Activated T-cell treated with anti-CD3 and anti-CD28 coated beads, Interleukin-2, amount 50 U/mL, for 72 hours (primary cell): ENCODE results near the gene SP140L. TPM values are rescaled to one million over a fixed set of nuclear protein-coding genes. Genes with fewer than 3 reads are reported as not detected.
A peak's percentile ranks its signal among the peaks of the same experiment; 100 is the strongest.
"Not testable (repeated sequence)": the region's sequence is repeated elsewhere in the genome, so short reads cannot be mapped to it uniquely, and the experiment has no call there.

Experiments used
- ATAC-seq, 2 donors: fragments of 150-1000 bp; cut with Tn5 transposase; replicated peaks in 1 of 2; 2 replicates each; pipeline ENCODE4 v1.10.0; 2021; ENCODE audit warnings: moderate library complexity in 2 of 2, mild to moderate bottlenecking in 1 of 2
- DNase-seq, 2 donors: peaks; one replicate each; pipeline ENCODE4 v3.0.0; 2021 to 2022; ENCODE audit warnings: mixed read lengths in 1 of 2
- H3K27ac Mint-ChIP-seq: one replicate; pipeline ENCODE4 v1.8.0; 2022; ENCODE audit warnings: mild to moderate bottlenecking, moderate library complexity, mixed read lengths
- H3K27me3 Mint-ChIP-seq: one replicate; pipeline ENCODE4 v1.8.0; 2022; ENCODE audit warnings: low read depth, mixed read lengths
- H3K36me3 Mint-ChIP-seq, 2 donors: one replicate each; pipeline ENCODE4 v1.8.0; 2022; ENCODE audit warnings: mixed read lengths in 2 of 2, mild to moderate bottlenecking in 1 of 2; ENCODE audit not compliant: insufficient read depth in 2 of 2
- H3K4me1 Mint-ChIP-seq: one replicate; pipeline ENCODE4 v1.8.0; 2022; ENCODE audit warnings: low read depth, mixed read lengths
- H3K4me3 Mint-ChIP-seq, 2 donors: one replicate each; pipeline ENCODE4 v1.8.0; 2022; ENCODE audit warnings: mild to moderate bottlenecking in 2 of 2, mixed read lengths in 2 of 2, moderate library complexity in 2 of 2
- H3K9me3 Mint-ChIP-seq, 2 donors: one replicate each; pipeline ENCODE4 v1.8.0; 2022; ENCODE audit warnings: mixed read lengths in 2 of 2
- total RNA-seq, 2 donors: library from RNA; stranded (reverse); gene quantifications; one replicate each; pipeline ENCODE4 v1.2.3, GENCODE V29; 2022

Gene SP140L
- total RNA-seq, 2 donors from 2014 or later: 59.9 to 63.0 TPM

DNA sequence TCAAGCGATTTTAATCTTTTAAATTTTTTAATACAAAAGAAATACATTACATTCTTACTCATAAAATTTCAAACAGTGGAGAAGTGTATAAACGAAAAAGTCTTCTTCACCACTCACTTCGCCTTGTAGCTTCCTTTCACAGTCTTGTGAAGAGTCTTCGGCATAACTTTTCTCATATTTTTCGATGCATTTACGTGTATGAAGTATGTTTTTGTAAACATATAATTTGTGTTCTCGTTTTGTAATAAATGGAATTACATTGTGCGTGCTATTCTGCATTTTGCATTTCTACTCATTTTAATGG is 1.1 kb downstream of the SP140L start:
- Mint-ChIP-seq H3K4me1 (peaks cover 80% of the 10 kb centered on the region), H3K36me3 (peaks cover 12 to 14% of the 10 kb centered on the region in 2 donors), H3K9me3 (no peaks in the 10 kb centered on the region), H3K27me3 (no peaks in the 10 kb centered on the region), H3K4me3 (peak overlapping the region; percentile 96 to 100), H3K27ac (peak overlapping the region; percentile 85)
- no peak for ATAC-seq
- no peak for DNase-seq

DNA sequence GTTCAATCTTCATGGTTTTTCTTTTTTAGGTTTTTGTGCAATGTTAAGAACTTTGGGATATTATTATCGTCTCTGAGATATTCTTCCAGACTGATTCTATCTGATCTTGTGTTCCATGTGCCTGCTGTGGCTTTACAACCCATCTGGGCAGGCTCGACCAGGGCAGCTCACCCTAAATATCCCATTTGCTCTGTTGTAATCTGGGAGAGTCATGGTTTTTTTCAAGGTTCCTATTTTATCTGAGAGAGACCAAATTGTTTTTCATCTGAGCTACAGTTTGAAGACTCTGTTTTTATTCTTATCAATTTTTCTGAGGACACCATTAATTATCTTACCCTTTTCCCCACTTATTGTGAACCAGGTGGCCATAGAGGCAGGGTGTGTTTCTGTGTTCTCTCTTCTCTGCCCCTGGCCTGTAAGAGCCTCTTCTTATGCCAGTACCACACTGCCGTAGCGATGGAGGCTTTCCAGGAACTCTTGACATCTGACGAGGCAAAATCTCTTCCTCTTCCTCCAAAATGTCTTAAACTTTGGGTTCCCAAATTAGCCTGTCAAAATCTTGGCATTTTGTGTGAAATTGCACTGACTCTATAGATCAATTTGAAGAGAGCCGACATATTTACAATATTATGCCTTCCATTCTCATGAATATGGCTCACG is 3.1 kb downstream of the SP140L start:
- Mint-ChIP-seq H3K4me3 (peak overlapping the region; percentile 96 to 100), H3K36me3 (peaks cover 22 to 27% of the 10 kb centered on the region in 2 donors), H3K27me3 (no peaks in the 10 kb centered on the region), H3K4me1 (peaks cover 87% of the 10 kb centered on the region), H3K9me3 (no peaks in the 10 kb centered on the region), H3K27ac (peak overlapping the region; percentile 61)
- DNase-seq: no peak
- ATAC-seq: no peak

DNA sequence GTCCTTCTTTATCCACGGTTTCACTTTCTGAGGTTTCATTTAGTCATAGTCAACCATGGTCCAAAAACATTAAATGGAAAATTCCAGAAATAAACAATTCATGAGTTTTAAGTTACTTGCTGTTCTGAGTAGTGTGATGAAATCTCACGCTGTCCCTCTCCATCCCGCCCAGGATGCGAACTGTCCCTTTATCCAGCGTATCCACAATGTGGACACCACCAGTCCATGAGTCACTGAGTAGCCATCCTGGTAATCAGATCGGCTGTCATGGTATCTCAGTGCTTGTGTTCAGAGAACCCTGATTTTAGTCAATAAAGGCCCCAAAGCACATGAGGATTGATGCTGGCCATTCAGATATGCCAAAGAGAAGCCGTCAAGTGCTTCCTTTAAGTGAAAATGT is 3.7 kb downstream of the SP140L start:
- Mint-ChIP-seq H3K27me3 (no peaks in the 10 kb centered on the region), H3K36me3 (peaks cover 24 to 33% of the 10 kb centered on the region in 2 donors), H3K4me1 (peaks cover 87% of the 10 kb centered on the region), H3K4me3 (peak overlapping the region; percentile 96 to 100), H3K27ac (peak overlapping the region; percentile 61), H3K9me3 (no peaks in the 10 kb centered on the region)
- no peak for DNase-seq
- no peak for ATAC-seq

DNA sequence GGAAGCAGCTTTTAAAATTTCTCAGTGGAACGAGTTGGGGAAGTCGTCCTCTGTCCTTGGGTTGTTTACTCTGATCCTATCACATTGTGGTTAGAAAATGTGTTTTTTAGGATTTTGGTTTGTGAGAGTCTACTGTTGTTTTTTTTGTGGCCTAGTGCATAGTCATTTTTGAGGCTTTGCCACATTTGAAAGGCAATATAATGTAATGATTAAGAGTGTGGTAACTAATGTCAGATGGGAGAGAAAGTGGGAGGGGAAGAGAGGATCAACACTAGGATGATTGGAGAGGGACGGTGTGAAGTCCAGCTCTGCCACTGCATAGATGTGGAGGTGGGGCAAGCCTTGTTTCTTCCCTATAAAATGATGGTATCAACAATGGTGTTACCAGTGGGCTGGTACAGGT is 8.5 kb downstream of the SP140L start:
- peak; percentile 74 to 79 for ATAC-seq

DNA sequence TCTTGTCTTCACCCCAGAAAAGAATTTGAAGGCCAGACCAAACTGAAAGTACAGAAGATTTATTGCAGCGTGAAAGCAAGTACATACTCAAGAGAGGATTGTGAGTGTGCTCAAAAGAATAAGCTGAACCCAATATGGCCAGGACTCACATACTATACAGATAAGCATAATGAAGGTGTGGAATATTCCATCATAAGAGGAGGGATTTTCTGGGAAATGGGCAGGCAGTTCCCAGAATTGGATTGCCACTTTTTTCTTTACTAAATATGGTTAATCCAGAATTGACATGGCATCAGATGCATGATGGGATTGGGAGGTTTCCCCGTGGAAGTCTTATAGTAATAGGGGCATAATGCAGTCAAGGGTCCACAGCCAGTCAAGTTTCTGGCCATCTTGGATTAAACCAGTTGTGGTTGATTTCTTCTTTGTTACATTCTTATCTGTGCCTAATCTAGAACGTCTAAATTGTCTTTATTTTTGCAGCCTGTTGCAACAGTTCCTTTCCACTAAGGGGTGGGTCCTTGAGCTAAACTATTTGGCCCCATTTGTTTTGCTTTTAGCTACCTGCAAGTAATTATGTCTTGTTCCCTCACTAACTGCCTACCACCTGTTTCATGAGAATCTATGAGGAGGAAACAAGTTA is 9.0 kb downstream of the SP140L start:
- Mint-ChIP-seq H3K4me3 (peak overlapping the region; percentile 70 to 85), H3K4me1 (peaks cover 55% of the 10 kb centered on the region), H3K9me3 (peaks cover 0 to 1% of the 10 kb centered on the region in 2 donors), H3K36me3 (peaks cover 25 to 47% of the 10 kb centered on the region in 2 donors), H3K27me3 (no peaks in the 10 kb centered on the region), H3K27ac (peak overlapping the region; percentile 96)
- ATAC-seq (peak; percentile 72 to 74), DNase-seq (no peak)

More for the DNA sequence above, 8.5 kb downstream of the SP140L start:
- Mint-ChIP-seq H3K27me3 (no peaks in the 10 kb centered on the region), H3K36me3 (peaks cover 25 to 47% of the 10 kb centered on the region in 2 donors), H3K4me1 (peaks cover 60% of the 10 kb centered on the region), H3K4me3 (peak overlapping the region; percentile 70 to 85), H3K9me3 (peaks cover 0 to 1% of the 10 kb centered on the region in 2 donors), H3K27ac (peak overlapping the region; percentile 96)
- no peak for DNase-seq

DNA sequence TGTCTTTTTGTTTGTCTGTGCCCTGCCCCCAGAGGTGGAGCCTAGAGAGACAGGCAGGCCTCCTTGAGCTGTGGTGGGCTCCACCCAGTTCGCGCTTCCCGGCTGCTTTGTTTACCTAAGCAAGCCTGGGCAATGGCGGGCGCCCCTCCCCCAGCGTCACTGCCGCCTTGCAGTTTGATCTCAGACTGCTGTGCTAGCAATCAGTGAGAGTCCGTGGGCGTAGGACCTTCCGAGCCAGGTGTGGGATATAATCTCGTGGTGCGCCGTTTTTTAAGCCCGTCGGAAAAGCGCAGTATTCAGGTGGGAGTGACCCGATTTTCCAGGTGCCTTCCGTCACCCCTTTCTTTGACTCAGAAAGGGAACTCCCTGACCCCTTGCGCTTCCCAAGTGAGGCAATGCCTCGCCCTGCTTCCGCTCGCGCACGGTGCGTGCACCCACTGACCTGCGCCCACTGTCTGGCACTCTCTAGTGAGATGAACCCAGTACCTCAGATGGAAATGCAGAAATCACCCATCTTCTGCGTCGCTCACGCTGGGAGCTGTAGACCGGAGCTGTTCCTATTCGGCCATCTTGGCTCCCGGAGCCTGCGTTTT is 15.0 kb downstream of the SP140L start:
- not testable (repeated sequence) for H3K27ac Mint-ChIP-seq, H3K4me3 Mint-ChIP-seq
- H3K9me3 Mint-ChIP-seq: peaks cover 15 to 23% of the 10 kb centered on the region in 2 donors

DNA sequence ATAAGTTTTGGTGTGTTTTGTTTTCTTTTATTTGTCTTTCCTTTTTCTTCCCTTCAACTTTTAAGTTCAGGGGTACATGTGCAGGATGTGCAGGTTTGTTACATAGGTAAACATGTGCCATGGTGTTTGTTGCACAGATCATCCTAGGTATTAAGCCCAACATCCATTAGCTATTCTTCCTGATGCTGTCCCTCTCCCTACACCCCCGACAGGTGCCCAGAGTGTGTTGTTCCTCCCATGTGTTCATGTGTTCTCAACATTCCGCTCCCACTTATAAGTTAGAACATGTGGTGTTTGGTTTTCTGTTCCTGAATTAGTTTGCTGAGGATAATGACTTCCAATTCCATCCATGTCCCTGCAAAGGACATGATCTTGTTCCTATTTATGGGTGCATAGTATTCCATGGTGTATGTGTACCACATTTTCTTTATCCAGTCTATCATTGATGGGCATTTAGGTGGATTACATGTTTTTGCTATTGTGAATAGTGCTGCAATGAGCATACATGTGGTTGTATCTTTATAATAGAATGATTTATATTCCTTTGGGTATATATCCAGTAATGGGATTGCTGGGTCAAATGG is 16.1 kb downstream of the SP140L start:
- ATAC-seq, H3K27ac Mint-ChIP-seq, H3K4me3 Mint-ChIP-seq, H3K27me3 Mint-ChIP-seq, DNase-seq: not testable (repeated sequence)
- Mint-ChIP-seq H3K9me3 (peaks cover 15 to 23% of the 10 kb centered on the region in 2 donors), H3K36me3 (peaks cover 37 to 47% of the 10 kb centered on the region in 2 donors), H3K4me1 (peaks cover 56% of the 10 kb centered on the region)

More for the DNA sequence above, 15.0 kb downstream of the SP140L start:
- not testable (repeated sequence) for H3K27me3 Mint-ChIP-seq, ATAC-seq, DNase-seq
- peaks cover 45% of the 10 kb centered on the region for H3K4me1 Mint-ChIP-seq
- peaks cover 33 to 50% of the 10 kb centered on the region in 2 donors for H3K36me3 Mint-ChIP-seq

DNA sequence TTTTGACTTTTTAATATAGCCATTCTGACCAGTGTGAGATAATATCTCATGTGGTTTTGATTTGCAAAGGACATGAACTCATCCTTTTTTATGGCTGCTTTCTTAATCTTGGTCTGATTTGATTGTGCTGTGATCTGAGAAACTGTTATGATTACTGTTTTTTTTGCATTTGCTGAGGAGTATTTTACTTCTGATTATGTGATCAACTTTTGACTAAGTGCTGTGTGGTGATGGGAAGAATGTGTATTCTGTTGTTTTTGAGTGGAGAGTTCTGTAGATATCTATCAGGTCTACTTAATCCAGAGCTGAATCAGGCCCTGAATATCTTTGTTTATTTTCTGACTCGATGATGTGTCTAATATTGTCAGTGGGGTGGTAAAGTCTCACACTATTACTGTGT is 16.8 kb downstream of the SP140L start:
- H3K27me3 Mint-ChIP-seq: no peaks in the 10 kb centered on the region
- DNase-seq (no peak), ATAC-seq (peak; percentile 45 to 62)
- peaks cover 62% of the 10 kb centered on the region for H3K4me1 Mint-ChIP-seq
- peaks cover 37 to 47% of the 10 kb centered on the region in 2 donors for H3K36me3 Mint-ChIP-seq
- peak overlapping the region; percentile 1 for H3K27ac Mint-ChIP-seq
- H3K4me3 Mint-ChIP-seq: peak overlapping the region in 1 of 2 donors; percentile 7
- peaks cover 15 to 23% of the 10 kb centered on the region in 2 donors for H3K9me3 Mint-ChIP-seq

DNA sequence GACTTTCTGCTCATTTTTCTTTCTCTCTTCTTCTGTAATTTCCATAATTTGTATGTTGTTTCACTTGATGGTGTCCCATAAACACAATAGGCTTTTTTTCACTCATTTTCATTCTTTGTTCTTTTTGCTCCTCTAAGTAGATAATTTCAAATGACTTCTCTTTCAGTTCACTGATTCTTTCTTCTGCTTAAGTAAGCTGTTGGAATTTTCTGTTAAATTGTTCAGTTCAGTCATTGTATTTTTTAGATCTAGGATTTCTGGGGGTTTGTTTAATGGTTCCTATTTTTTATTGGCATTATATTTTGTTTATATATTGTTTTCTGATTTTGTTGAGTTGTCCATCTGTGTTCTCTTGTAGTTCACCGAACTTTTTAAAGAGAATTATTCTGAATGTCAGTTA is 19.5 kb downstream of the SP140L start:
- no peak for DNase-seq
- H3K27ac Mint-ChIP-seq: peak overlapping the region; percentile 59
- ATAC-seq: no peak
- peak overlapping the region in 1 of 2 donors; percentile 51 for H3K4me3 Mint-ChIP-seq
- H3K4me1 Mint-ChIP-seq: peaks cover 84% of the 10 kb centered on the region
- H3K36me3 Mint-ChIP-seq: peaks cover 40 to 50% of the 10 kb centered on the region in 2 donors
- H3K9me3 Mint-ChIP-seq: peaks cover 15 to 23% of the 10 kb centered on the region in 2 donors
- H3K27me3 Mint-ChIP-seq: no peaks in the 10 kb centered on the region

DNA sequence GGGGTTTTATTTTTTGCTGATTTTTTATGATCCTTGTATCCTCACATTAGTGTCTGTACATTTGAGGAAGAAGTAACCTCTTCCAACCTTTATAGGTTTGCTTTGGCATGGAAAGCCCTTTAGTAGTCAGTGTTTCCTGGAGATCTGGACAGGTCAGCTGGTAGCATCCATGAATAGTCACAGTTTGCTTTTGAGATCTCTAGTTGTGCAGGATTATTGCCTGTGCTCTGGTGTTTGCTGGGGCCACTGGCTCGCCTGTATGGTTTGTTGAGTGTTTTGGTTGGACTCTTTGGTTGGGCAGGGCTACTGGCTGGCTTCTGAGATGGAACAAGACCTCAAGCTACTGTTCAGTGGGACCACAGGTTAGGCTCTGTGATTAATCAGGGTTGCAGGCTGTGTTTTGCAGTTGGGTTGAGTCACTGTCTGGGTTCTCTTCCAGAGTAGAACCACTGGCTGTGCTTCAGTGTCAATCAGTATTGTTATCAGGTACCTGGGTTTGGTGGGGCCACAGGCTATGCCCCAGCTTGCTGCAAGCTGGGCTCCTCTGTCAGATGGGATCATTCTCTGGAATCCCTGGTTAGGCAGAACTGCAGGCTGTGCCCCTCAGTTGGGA is 20.0 kb downstream of the SP140L start:
- H3K27me3 Mint-ChIP-seq: no peaks in the 10 kb centered on the region
- DNase-seq: peak; percentile 28 to 46
- peaks cover 40 to 54% of the 10 kb centered on the region in 2 donors for H3K36me3 Mint-ChIP-seq
- peaks cover 15 to 23% of the 10 kb centered on the region in 2 donors for H3K9me3 Mint-ChIP-seq
- H3K4me3 Mint-ChIP-seq: peak overlapping the region; percentile 68 to 90
- peak overlapping the region; percentile 47 for H3K27ac Mint-ChIP-seq
- peak; percentile 61 to 80 for ATAC-seq
- H3K4me1 Mint-ChIP-seq: peaks cover 85% of the 10 kb centered on the region

DNA sequence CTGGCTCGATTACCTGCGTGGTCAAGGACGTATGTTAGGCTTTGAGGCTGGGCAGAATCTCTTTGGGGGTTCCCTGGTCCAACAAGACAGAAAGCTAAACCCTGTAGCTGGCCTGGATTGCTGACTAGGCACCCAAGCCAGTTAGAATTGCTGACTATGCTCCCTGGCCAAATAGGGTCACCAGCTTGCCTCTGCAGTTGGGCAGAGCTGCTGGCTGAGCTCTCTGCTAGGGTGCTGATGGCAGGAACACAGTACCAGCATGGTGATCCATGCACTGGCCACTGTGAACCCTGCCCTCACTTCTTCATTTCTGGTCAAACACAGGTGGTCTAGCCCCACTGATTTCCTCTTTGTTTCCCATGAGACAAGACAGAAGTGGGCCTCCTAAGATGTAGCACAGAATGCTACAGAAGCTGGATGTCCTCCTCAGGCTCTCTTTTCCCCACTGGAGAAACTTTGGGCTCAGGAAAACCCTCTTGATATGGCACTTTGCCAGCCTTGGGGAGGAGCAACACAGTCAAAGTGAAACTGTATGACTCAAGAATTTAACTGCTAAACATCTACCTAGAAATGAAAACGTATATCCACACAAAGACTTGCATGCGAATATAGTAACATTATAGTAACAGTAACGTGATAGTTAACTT is 20.8 kb downstream of the SP140L start:
- peak; percentile 66 to 72 for ATAC-seq
- Mint-ChIP-seq H3K4me1 (peaks cover 79% of the 10 kb centered on the region), H3K27me3 (no peaks in the 10 kb centered on the region), H3K4me3 (peak overlapping the region; percentile 68 to 90), H3K9me3 (peaks cover 17 to 24% of the 10 kb centered on the region in 2 donors), H3K36me3 (peaks cover 37 to 49% of the 10 kb centered on the region in 2 donors), H3K27ac (peak overlapping the region; percentile 98)
- peak; percentile 54 to 64 for DNase-seq

DNA sequence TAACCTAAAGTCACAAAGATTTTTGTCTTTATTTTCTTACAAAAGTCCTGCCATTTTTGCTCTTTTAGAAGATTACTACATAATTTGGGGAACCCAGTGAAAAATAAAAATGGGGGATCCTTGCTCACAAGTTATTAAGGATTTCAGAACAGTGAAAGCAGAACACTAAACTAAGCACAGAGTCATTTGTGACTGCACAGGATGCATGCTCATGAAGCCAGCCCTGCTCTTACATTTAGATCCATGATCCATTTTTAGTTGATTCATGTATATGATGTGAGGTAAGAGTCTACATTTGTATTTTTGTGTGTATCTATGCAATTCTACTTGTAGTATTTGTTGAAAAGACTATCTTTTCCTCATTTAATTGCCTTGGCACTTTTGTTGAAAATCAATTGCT is 21.8 kb downstream of the SP140L start:
- H3K9me3 Mint-ChIP-seq: peaks cover 15 to 20% of the 10 kb centered on the region in 2 donors
- ATAC-seq: peak in 1 of 2 donors; percentile 39
- H3K4me1 Mint-ChIP-seq: peaks cover 72% of the 10 kb centered on the region
- peak overlapping the region; percentile 68 to 90 for H3K4me3 Mint-ChIP-seq
- H3K27ac Mint-ChIP-seq: peak overlapping the region; percentile 98
- H3K27me3 Mint-ChIP-seq: no peaks in the 10 kb centered on the region
- no peak for DNase-seq
- peaks cover 31 to 44% of the 10 kb centered on the region in 2 donors for H3K36me3 Mint-ChIP-seq
